H1 (cell line): Measurements from ENCODE around the gene CAMKK2.

Experiments used
- CHD2 ChIP-seq: IDR thresholded peaks from 2 replicates; pipeline ENCODE4 v1.6.1; 2012; ENCODE audit warnings: low read length, improper control_type of control experiment
- CREB1 ChIP-seq: IDR thresholded peaks from 2 replicates; pipeline ENCODE4 v1.6.1; 2012; ENCODE audit warnings: inconsistent platforms
- EP300 ChIP-seq, 2 experiments: IDR thresholded peaks; 1 replicate in 1 of 2; 2 replicates in 1 of 2; pipeline ENCODE4 v1.6.1; 2011 to 2012; ENCODE audit warnings: low read depth in 2 of 2, low read length in 2 of 2, mild to moderate bottlenecking in 2 of 2, borderline replicate concordance in 1 of 2, inconsistent platforms in 1 of 2, moderate library complexity in 1 of 2
- FOSL1 ChIP-seq: IDR thresholded peaks from 2 replicates; pipeline ENCODE4 v1.6.1; 2011; ENCODE audit warnings: mild to moderate bottlenecking, low read depth, low read length, moderate library complexity; ENCODE audit not compliant: insufficient read depth
- GTF2F1 ChIP-seq: IDR thresholded peaks from 2 replicates; pipeline ENCODE4 v1.6.1; 2012; ENCODE audit warnings: low read depth, low read length, improper control_type of control experiment, borderline replicate concordance
- KDM1A ChIP-seq: fragments of 200-600, 300-600 bp; sonication (generic); IDR thresholded peaks from 2 replicates; pipeline ENCODE4 v1.7.1; 2016; ENCODE audit warnings: mild to moderate bottlenecking, low read length, borderline replicate concordance
- POLR2A ChIP-seq, 2 experiments: IDR thresholded peaks; 1 replicate in 1 of 2; 2 replicates in 1 of 2; pipeline ENCODE4 v1.6.1; 2011; ENCODE audit warnings: low read depth in 2 of 2, low read length in 2 of 2, mild to moderate bottlenecking in 2 of 2; ENCODE audit errors: control extremely low read depth in 1 of 2
- SP1 ChIP-seq: IDR thresholded peaks from 2 replicates; pipeline ENCODE4 v1.6.1; 2011; ENCODE audit warnings: low read depth, low read length
- TF ChIP-seq, protein P1 (sequence below), 3 experiments: IDR thresholded peaks; 1 replicate in 2 of 3; 2 replicates in 1 of 3; pipeline versions ENCODE4 v1.5.1 to v1.6.1; 2011; ENCODE audit warnings: low read length in 3 of 3, mild to moderate bottlenecking in 3 of 3, inconsistent platforms in 2 of 3, low read depth in 1 of 3, moderate library complexity in 1 of 3; ENCODE audit not compliant: insufficient read depth in 1 of 3; ENCODE audit errors: control extremely low read depth in 1 of 3

DNA sequence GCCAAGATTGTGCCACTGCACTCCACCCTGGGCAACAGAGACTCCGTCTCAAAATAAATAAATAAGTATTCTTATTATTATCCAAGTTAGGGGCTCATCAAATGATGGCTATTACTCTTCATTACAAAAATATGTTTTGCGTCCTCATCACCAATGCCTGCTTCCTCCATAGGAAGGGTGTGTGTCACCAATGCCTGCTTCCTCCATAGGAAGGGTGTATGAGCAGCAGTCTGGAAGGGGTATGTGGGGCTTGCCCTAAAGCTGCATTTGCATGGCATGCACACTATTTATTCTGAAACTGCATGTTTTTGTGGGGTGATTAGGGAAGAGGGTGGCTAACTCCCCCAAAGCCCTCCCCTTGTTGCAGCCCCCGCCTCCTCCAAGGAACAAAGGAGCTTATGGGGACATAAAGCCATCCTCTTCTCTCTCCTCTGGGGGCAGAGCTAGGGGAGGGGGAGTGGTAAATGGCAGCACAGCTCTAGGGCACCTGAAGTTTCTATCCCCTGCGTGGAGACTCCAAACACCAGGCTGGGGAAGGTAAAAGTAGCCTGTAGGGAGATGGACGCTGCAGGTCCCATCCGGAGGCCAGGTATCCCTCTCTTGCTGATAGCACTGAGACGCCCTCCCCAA, 1.3 kb downstream of the CAMKK2 start:
- TF ChIP-seq, protein P1, sequence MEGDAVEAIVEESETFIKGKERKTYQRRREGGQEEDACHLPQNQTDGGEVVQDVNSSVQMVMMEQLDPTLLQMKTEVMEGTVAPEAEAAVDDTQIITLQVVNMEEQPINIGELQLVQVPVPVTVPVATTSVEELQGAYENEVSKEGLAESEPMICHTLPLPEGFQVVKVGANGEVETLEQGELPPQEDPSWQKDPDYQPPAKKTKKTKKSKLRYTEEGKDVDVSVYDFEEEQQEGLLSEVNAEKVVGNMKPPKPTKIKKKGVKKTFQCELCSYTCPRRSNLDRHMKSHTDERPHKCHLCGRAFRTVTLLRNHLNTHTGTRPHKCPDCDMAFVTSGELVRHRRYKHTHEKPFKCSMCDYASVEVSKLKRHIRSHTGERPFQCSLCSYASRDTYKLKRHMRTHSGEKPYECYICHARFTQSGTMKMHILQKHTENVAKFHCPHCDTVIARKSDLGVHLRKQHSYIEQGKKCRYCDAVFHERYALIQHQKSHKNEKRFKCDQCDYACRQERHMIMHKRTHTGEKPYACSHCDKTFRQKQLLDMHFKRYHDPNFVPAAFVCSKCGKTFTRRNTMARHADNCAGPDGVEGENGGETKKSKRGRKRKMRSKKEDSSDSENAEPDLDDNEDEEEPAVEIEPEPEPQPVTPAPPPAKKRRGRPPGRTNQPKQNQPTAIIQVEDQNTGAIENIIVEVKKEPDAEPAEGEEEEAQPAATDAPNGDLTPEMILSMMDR (IDR thresholded peaks at IDR 0.05; ENCODE audit: control extremely low read depth in 1 of 3, insufficient read depth in 1 of 3, low read depth in 1 of 3, low read length in 3 of 3): no peak
- TF ChIP-seq GTF2F1 (no peak), SP1 (0 out of 2 replicates have a peak, but pooled peaks have one; percentile 34), CREB1 (no peak), EP300 (IDR thresholded peaks at IDR 0.05; ENCODE audit: borderline replicate concordance in 1 of 2, low read depth in 2 of 2, low read length in 2 of 2) (no peak), CHD2 (no peak), POLR2A (IDR thresholded peaks at IDR 0.05; ENCODE audit: control extremely low read depth in 1 of 2, low read depth in 2 of 2, low read length in 2 of 2) (no peak), FOSL1 (no peak), KDM1A (no peak)
